ENCODE data around the gene KCTD13. TPM values are rescaled to one million over a fixed set of nuclear protein-coding genes. Genes with fewer than 3 reads are reported as not detected.
A peak's percentile ranks its signal among the peaks of the same experiment; 100 is the strongest.

The KCTD13 gene
- total RNA-seq, 1 donor from 2014 or later = 30.5 TPM

DNA sequence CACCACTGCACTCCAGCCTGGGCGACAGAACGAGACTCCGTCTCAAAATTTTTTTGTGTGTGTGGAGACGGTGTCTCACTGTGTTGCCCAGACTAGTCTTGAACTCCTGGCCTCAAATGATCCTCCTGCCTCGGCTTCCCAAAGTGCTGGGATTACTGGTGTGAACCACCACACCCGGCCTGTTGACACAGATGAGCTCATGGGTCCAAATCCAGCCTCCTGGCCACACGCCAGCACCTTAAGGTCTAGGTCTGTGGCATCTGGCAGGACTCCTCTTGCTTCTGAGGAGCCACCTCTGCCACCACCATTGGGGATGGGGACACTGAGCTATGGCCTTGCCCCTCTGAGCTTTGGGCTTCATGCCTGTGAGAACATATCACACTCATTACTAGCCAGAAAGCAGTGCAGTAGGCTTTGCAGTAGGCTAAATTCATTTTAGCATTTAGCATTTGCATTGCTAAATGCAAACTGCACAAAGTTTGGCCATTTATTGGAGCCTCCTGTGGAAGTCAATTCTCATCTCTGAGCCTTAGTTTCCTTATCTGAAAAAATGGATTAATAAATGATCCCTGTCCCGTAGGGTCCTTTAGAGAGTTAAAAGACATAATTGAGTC is 57.5 kb downstream of the KCTD13 start:
- Mint-ChIP-seq H3K27ac (no peak overlapping the region), H3K27me3 (ENCODE audit: low read depth) (no peaks in the 10 kb centered on the region), H3K9me3 (no peaks in the 10 kb centered on the region), H3K36me3 (peaks cover 2% of the 10 kb centered on the region), H3K4me3 (no peak overlapping the region), H3K4me1 (peaks cover under 1% of the 10 kb centered on the region)
- DNase-seq (ENCODE audit: low spot score in 2 of 2, unreplicated experiment in 2 of 2) = no peak
- TF ChIP-seq, protein P1, sequence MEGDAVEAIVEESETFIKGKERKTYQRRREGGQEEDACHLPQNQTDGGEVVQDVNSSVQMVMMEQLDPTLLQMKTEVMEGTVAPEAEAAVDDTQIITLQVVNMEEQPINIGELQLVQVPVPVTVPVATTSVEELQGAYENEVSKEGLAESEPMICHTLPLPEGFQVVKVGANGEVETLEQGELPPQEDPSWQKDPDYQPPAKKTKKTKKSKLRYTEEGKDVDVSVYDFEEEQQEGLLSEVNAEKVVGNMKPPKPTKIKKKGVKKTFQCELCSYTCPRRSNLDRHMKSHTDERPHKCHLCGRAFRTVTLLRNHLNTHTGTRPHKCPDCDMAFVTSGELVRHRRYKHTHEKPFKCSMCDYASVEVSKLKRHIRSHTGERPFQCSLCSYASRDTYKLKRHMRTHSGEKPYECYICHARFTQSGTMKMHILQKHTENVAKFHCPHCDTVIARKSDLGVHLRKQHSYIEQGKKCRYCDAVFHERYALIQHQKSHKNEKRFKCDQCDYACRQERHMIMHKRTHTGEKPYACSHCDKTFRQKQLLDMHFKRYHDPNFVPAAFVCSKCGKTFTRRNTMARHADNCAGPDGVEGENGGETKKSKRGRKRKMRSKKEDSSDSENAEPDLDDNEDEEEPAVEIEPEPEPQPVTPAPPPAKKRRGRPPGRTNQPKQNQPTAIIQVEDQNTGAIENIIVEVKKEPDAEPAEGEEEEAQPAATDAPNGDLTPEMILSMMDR (IDR thresholded peaks at IDR 0.05; ENCODE audit: unreplicated experiment) = no peak

DNA sequence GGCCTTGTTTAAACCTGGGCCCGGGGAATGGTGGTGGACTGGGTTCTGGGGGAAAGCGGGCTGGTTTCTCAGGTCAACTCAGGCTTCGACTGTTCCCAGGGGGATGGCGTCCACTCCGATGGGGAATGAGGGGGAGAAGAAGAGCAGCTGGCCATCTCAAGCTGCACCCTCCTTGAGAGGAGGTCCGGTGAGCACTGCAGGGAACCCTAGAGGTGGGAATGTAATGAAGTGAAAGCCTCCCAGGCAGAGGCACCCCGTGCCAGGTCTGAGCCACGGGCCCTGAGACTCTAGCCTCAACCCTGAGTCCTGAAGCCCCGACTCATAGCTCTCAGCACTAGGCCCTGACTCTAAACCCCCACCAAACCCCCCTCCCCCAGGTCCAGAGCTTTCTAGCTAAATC is 61.8 kb downstream of the KCTD13 start:
- H3K9me3 Mint-ChIP-seq = no peaks in the 10 kb centered on the region
- no peak for DNase-seq (ENCODE audit: low spot score in 2 of 2, unreplicated experiment in 2 of 2)
- TF ChIP-seq, protein P1 (IDR thresholded peaks at IDR 0.05; ENCODE audit: unreplicated experiment) = no peak
- H3K36me3 Mint-ChIP-seq = peaks cover 5% of the 10 kb centered on the region
- H3K27ac Mint-ChIP-seq = no peak overlapping the region
- H3K4me3 Mint-ChIP-seq = no peak overlapping the region
- peaks cover 9% of the 10 kb centered on the region for H3K4me1 Mint-ChIP-seq
- no peaks in the 10 kb centered on the region for H3K27me3 Mint-ChIP-seq (ENCODE audit: low read depth)

DNA sequence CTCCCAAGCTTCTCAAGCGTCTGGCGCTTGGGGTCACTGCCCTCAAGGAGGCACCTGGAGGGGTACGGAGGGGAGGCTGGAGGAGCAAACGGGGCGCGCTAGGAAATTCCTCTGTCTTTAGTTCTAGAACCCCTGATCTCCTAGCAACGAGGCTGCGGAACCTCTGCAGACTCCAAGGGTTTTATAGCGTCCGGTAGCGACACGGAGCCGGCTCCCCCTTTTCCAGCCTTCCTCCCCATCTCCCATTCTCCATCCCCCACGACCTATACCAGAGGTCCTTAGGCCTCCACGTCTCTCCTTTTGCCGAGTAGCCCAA is 62.4 kb downstream of the KCTD13 start:
- H3K4me3 Mint-ChIP-seq = peak overlapping the region; percentile 94
- H3K27ac Mint-ChIP-seq = peak overlapping the region; percentile 100
- peaks cover 7% of the 10 kb centered on the region for H3K36me3 Mint-ChIP-seq
- H3K4me1 Mint-ChIP-seq = peaks cover 9% of the 10 kb centered on the region
- no peaks in the 10 kb centered on the region for H3K27me3 Mint-ChIP-seq (ENCODE audit: low read depth)
- H3K9me3 Mint-ChIP-seq = no peaks in the 10 kb centered on the region
- TF ChIP-seq, protein P1 (IDR thresholded peaks at IDR 0.05; ENCODE audit: unreplicated experiment) = no peak
- no peak for DNase-seq (ENCODE audit: low spot score in 2 of 2, unreplicated experiment in 2 of 2)

DNA sequence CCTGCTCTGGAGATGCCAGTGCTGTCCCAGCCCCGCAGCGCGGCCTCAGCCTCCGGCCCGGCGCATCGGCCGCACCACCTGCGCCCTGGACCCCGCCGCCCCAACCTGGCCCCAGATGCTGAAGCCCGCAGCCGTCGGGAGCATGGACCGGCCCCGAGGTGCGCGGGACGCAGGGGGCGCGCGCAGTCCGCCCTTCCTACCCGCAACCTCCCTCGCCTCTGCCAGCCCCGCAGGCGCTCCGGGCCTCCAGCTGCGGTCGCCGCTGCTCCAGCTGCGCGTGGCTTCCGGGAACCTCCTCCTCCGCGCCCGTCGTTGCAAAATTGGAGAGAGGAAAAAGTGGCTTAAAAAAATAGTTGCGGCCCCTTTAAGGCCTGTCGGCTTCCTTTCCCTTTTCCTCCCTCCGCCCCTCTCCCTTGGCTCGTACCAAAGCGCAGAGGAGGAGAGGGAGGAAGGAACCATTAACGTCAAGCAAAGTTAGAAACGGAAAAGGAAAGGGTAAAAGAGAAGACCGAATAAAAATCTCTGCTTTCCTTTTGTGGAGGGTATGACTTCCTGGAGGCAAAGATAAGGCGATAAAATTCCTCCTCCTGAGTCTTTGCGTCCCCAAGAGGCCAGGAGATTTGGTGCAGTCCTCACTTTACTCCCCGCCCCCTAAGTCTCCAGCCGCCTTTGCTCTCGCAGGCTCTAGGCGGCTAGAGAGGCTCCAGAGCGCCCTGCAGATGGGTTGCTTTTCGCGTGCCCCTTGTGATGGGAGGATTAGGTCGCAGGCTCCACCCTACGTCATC is 63.0 kb downstream of the KCTD13 start, which contains the start of gene CDIPT:
Gene CDIPT (minus strand): TSS at position 343 of the 785 bp plus-strand sequence. CDS start 369 bp downstream, outside the sequence.
- Mint-ChIP-seq H3K9me3 (no peaks in the 10 kb centered on the region), H3K27ac (peak within 1 kb of the TSS; percentile 100), H3K27me3 (ENCODE audit: low read depth) (no peaks in the 10 kb centered on the region), H3K4me1 (peaks cover 9% of the 10 kb centered on the region), H3K4me3 (peak within 1 kb of the TSS; percentile 94), H3K36me3 (peaks cover 11% of the 10 kb centered on the region)
- TF ChIP-seq, protein P1 (IDR thresholded peaks at IDR 0.05; ENCODE audit: unreplicated experiment) = no peak
- DNase-seq (ENCODE audit: low spot score in 2 of 2, unreplicated experiment in 2 of 2) = peak; percentile 73 to 84

DNA sequence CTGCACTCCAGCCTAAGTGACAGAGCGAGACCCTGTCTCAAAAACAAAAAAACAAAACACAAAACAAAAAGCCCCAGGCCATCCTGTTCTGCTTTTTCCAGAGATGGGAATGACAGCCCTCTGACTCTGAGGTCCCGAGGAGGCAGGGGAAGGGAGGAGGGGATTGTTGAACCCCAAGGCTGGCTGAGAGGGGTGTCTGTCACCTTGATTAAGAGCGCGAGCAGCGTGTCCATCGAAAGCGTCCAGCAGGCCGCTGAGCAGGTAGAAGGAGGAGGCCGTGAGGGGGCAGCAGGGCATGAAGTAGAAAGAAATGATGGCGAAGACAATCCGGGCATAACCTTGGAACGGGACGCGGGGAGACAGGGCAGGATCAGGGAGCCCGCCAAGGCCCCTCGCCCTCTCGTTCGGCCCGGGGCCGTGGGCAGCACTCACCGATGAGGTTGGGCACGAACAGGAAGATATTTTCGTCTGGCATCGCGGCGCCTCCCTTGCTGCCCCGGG is 63.6 kb downstream of the KCTD13 start:
- Mint-ChIP-seq H3K4me1 (peaks cover 9% of the 10 kb centered on the region), H3K36me3 (peaks cover 11% of the 10 kb centered on the region), H3K4me3 (peak overlapping the region; percentile 94), H3K27me3 (ENCODE audit: low read depth) (no peaks in the 10 kb centered on the region), H3K27ac (peak overlapping the region; percentile 91), H3K9me3 (no peaks in the 10 kb centered on the region)
- TF ChIP-seq, protein P1 (IDR thresholded peaks at IDR 0.05; ENCODE audit: unreplicated experiment) = no peak
- DNase-seq (ENCODE audit: low spot score in 2 of 2, unreplicated experiment in 2 of 2) = no peak

All from mesothelial cell of epicardium (in vitro differentiated cells).